NCI-H146 (cell line): ENCODE measurements around the gene IL1RAPL2.
"Not testable (repeated sequence)": the region's sequence is repeated elsewhere in the genome, so short reads cannot be mapped to it uniquely, and the experiment has no call there.

ENCODE experiments used
- DNase-seq: peaks from one replicate; lab custom pipeline; 2025; lab: John Stamatoyannopoulos, UW

Gene IL1RAPL2

DNA sequence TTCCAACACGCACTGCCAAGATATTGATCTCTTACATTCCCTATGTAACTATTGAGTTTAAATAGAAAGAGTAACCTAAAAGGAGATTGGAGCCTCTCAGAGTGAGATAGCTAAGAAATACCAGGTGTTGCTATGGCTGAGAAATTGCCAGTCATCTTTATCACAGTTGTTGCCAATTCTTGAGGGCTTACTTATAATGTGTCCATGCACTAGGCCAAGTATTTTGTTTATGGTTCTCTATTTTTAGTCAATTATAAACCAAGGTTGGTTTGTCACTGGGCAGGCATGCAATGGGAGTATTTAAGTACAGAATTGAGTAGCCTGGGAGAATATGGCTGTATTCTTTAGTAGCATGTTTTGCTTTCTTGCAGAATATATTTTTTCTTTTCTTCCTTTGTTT, 452.9 kb downstream of the IL1RAPL2 start:
- no peak for DNase-seq

DNA sequence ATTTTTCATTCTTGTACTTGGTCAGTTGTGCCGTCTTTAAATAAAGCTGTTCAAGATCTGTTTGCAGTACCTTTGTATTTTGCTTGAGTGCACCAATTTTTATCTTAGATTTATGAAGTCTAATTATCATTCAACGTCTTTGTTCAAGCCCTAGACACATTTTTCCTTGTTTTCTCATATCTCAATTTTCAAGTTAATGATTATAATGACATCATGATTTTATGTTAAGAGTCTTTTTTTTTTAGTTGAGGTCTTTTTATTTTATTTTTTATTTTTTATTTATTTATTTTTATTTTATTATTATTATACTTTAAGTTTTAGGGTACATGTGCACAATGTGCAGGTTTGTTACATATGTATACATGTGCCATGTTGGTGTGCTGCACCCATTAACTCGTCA, 463.0 kb downstream of the IL1RAPL2 start:
- DNase-seq, result not testable (repeated sequence)

GRCh38 chrX:105038672-105039328, 472.8 kb downstream of the IL1RAPL2 start:
- no peak for DNase-seq

- DNase-seq, result no peak
These were observed 484.9 kb downstream of the IL1RAPL2 start for GRCh38 chrX:105050921-105051320.

DNA sequence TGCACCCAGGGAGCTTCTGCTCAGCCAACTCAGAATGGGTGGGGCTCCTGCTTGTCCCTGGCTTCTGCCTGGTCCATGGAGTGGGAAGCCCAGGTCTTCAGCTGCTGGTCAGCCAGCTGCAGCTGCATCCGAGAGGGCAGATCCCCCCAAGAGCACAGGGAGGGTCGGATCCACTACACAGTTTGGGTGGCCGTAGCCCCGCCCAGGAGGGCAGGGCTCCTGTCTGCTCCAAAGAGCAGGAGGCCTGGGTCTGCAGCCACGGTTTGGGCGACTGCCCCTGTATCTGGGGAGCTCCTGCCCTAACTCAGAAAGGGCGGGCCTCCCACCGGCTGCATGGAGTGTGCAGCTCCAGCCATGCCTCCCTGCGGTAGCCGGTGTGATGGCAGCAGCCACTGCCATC, 485.4 kb downstream of the IL1RAPL2 start:
- DNase-seq, result no peak

DNA sequence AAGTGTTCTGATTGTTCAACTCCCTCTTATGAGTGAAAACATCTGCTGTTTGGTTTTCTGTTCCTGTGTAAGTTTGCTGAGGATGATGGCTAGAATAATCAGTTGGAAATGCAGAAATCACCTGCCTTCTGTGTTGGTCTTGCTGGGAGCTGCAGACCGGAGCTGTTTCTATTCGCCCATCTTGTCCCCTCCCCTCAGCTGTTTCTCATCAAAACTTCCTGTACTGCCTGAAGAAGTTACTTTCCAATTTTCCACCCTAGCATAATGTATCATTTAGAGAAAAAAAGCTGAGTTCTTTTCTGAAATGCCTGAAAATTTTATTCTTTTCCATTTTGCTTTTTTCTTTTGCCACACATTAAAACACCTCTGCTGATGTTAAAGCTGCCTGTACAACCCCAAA, 486.9 kb downstream of the IL1RAPL2 start:
- DNase-seq, result no peak

GRCh38 chrX:105063743-105064142, 497.7 kb downstream of the IL1RAPL2 start:
- DNase-seq, result no peak

DNA sequence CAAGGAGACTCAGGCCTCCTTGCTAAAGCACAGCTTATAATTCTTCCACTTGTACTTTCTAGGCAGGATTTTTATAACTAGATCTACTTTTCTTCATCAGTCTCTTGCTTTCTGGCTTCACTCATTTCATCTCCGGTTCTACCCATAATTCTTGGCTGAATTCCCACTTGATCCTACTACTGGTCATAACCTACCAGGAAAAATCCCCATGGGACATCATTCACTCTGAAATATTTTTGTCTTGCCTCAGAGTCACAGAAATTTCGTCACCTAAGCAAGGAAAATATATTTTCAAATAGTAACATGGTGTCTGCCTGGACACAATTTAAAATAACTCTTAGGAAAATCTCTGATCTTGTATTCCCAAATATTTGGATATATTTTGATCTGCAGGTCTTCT, 532.2 kb downstream of the IL1RAPL2 start:
- DNase-seq, result no peak

- DNase-seq, result no peak
These were observed 532.8 kb downstream of the IL1RAPL2 start for GRCh38 chrX:105098812-105099211.

DNA sequence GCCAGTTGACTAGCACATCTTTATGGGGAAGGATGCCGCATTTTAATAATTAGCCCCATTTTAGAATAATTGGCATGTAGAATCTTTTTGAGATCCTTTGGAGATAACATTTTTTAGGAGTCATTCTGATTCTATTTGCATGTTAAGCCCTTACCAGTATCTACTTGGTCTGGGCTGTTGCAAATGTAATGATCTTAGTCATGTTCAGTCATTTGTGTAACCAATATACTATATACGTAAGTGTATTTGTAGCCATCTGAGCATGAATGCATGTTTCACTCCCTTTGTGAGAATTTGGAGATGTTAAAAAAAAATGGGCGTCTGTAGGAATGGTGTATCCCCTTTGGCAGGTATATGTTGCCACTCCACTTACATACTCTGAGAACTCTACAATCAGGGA, 535.4 kb downstream of the IL1RAPL2 start:
- no peak for DNase-seq

DNA sequence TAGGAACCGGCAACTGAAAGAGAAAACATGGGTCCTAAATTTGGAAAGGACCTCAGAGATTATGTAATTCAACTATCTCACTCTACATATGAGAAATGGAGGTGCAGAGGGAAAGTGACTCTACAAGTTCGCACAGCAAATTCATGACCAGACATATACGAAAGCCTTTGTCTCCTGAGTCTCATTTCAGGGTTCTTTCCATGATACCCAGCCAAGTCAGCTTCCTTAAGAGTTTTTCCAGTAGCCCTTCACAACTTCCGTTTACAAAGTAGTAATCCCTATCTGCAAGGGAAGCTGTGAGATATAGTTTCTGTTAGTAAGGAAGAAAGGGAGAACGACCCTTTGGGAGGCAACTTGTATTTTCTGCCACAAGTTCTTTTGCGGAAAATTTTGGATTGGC, 543.9 kb downstream of the IL1RAPL2 start:
- DNase-seq, result no peak

- no peak for DNase-seq
These were observed 548.6 kb downstream of the IL1RAPL2 start for GRCh38 chrX:105114554-105115130.

- not testable (repeated sequence) for DNase-seq
These were observed 549.8 kb downstream of the IL1RAPL2 start for GRCh38 chrX:105115596-105116320.

DNA sequence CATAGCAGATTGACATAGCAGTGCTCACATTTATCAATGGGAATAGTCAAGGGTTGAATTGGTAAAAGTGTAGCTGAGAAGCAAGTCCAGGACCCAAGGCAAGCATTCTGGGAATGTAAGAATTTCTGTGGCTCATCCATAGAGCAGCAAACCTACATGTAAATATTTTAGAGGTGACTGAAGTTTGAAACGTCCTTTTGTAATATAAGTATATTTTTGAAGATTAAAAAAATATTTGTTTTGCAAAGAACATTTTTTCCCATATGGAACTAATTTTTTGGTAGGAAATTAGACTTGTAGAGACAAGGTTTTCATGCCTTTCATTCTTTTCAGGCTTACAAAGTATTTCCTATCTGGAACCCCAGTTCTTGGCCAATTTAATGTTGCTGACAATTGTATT, 550.5 kb downstream of the IL1RAPL2 start:
- DNase-seq, result no peak

DNA sequence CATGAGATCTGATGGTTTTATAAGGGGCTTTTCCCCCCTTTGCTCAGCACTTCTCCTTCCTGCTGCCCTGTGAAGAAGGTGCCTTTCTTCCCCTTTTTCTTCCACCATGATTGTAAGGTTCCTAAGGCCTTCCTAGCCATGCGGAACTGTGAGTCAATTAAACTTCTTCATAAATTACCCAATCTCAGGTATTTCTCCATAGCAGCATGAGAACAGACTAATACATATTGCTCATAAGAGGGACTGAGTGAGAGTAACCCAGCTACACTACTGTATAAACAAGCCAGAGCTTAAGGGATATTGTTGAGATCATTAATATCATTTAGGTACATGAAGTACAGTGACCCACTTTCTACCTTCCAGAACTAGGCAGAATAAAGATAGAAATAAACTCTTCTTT, 551.6 kb downstream of the IL1RAPL2 start:
- no peak for DNase-seq

DNA sequence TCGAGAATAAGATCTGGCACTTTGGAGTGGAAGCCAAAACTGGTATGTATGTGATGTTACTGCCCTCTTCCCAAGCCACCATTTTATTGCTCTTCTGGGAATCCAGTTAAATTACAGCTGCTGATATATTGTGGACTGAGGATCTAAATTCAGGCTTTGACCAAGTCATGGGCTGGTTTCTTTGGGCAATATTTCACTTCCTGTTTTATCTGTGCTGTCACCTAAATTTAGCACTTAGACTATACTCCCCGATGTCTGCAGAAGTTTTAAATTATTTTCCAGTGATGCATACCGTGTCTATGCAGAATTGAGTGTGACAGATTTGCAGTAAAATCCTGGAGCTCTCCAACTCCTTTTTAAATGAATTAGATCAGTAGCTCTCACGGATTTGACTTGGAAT, 554.5 kb downstream of the IL1RAPL2 start:
- DNase-seq, result no peak

DNA sequence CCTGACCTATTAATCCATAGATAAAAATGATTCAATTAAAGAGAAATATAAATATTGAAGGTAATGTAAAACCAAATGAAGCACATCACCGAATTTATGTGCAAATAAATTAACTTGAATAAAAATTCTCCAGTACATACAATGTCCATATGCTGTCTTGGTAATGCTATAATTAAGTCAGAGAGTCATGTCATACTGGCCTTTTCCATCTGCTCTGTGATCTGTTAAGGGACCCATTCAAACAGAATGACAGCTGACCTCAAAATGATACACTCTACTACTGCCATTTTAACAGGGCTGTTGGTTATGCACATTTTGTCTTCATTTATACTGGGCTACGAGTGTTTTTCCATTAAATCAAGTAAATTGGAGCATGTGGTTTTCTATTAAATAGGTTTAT, 555.2 kb downstream of the IL1RAPL2 start:
- DNase-seq, result no peak

- DNase-seq, result no peak
These were observed 560.2 kb downstream of the IL1RAPL2 start for GRCh38 chrX:105126201-105126600.

DNA sequence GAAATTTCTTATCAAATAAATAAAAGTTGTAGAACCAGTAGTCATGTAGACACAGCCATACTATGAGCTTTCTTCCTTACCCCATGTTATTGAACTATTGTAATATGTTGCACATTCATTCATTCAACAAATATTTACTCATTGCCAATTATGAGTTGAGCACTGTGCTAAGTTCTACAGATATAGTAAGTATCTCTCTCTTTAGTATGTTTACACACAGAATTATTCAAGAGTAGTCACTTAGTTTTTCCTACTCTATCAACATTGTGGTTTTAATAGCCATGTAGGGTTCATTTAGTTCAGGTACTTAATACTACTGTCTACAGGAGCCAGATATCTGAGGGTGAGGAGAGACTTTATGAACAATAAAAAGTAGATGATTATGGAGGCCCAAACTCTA, 568.3 kb downstream of the IL1RAPL2 start:
- DNase-seq, result no peak

GRCh38 chrX:105136786-105137185, 570.8 kb downstream of the IL1RAPL2 start:
- DNase-seq, result no peak

- no peak for DNase-seq
These were observed 584.0 kb downstream of the IL1RAPL2 start for GRCh38 chrX:105150036-105150435.

GRCh38 chrX:105150557-105150956, 584.6 kb downstream of the IL1RAPL2 start:
- DNase-seq, result no peak

GRCh38 chrX:105167233-105167632, 601.2 kb downstream of the IL1RAPL2 start:
- DNase-seq, result no peak

GRCh38 chrX:105168577-105168976, 602.6 kb downstream of the IL1RAPL2 start:
- DNase-seq, result no peak
